Measurements from ENCODE around the gene NLRP4.
A peak's percentile ranks its signal among the peaks of the same experiment; 100 is the strongest.

Gene NLRP4

GRCh38 chr19:55836340-55836739 is at the start of gene NLRP4:
Gene NLRP4, plus strand, starts transcription at chr19:55836540. Its CDS starts 15,541 bp downstream, at chr19:55852081.
- no peak for DNase-seq (ENCODE audit: low spot score)

DNA sequence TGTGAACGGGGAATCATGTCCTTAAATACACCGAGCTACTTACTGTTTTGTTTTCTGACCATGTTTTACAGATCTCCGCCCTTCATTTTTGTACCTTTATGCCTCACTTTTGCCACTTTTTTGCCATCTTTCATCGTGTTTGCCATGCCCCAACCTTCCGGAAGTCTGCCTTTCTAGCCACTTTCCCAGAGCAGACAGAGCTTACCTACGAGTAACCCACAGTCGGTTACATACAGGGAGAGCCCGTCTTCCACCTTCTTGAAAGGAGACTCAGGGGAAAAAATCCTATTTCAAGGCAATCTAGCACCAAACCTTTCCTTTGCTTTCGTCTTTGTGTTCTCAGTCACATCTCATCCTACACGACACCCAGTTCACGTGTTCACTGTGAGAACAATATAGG is 41.3 kb upstream of the NLRP4 start:
- no peak for DNase-seq (ENCODE audit: low spot score)

DNA sequence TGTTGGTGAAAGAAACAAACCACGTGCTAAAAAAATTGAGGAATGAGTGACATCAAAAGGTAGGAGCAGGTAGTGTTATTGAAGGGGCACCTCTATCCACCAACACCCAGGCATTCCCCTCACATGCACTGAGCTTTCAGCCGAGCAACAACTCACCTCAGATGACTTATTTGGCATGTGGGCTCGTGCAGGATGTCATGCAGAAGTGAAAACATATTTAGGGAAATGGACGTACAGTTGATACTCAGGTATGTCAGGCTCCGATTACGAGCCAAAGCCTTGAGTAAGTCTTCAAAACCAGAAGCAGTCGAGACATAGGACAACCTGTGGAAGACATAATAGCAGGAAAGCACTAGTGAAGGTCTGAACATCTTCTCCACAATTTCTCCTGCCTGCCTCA is 34.9 kb upstream of the NLRP4 start:
- no peak for DNase-seq (ENCODE audit: low spot score)

GRCh38 chr19:55802281-55802680 is 34.1 kb upstream of the NLRP4 start:
- no peak for DNase-seq (ENCODE audit: low spot score)

DNA sequence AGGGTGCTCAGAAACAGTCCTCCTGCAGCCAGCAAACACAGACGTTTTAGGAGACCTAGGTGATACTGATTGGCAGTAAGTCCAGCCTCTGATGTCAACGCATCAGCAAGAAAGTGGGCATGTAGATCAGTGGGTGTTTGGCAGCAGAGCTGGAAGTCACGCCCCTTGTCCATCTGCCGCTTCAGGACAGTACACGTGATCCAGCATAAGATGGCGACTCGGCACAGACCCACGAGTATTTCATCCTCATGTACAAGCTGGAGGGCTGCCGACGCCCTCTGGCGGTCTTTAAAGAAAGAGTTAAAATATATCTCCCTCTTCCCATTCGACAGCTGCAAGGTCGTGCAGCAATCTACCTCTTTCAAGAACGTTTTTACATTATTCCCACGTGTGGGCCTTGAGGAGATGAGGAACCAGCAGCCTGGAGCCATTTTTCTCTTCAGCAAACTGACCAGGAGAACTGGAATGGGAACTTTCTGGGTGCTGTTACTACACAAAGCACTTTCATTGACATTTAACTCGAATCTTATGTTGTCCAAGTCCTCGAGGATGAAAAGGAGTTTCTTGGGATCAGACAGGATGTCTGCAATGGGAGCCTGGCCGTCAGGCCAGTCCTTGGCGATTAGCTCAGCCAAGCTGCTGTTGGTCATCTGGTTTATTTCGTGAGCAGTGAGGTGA is 26.8 kb upstream of the NLRP4 start:
- peak; percentile 96 for DNase-seq (ENCODE audit: low spot score)

DNA sequence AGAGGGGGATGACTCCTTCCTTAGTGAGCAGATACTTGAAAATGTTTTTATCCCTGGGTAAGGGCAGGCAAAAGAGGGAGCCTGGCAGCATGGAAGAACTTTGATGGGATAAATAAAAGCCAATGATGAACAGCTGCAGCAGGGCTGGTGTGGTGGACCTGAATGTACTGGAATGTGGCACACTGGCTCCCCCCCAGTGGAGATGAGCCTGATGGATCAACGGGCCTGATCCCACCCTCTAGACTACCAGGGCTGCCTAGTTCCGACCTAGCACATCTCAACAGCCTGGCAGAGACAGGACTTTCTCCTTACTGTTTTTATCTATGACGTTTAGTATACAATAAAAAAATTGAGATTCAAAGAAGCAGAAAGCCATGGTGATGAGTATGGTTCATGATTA is 25.0 kb upstream of the NLRP4 start:
- DNase-seq (ENCODE audit: low spot score), result no peak

GRCh38 chr19:55812449-55812848 is 23.9 kb upstream of the NLRP4 start:
- no peak for DNase-seq (ENCODE audit: low spot score)

GRCh38 chr19:55813906-55814305 is 22.4 kb upstream of the NLRP4 start:
- DNase-seq (ENCODE audit: low spot score), result no peak

GRCh38 chr19:55820037-55820436 is 16.3 kb upstream of the NLRP4 start:
- DNase-seq (ENCODE audit: low spot score), result no peak

DNA sequence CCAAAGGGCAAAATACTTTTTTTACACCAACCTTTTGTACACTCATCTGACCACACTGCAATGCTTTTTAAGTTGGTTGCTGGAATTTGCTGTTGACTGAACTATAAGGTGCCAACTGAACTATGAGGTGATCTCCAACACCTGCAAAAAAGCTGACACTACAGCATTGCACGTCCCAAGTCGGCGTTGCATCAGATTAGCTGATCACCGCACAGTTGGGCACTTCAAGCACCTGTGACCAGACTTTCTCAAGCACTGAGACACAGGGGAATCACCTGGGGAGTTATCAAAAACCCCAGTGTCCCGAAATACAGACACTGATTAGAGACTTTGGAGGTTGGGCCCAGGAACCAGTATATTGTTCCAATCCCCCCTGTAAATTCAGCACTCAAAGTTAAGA is 5.7 kb upstream of the NLRP4 start:
- DNase-seq (ENCODE audit: low spot score), result no peak

DNA sequence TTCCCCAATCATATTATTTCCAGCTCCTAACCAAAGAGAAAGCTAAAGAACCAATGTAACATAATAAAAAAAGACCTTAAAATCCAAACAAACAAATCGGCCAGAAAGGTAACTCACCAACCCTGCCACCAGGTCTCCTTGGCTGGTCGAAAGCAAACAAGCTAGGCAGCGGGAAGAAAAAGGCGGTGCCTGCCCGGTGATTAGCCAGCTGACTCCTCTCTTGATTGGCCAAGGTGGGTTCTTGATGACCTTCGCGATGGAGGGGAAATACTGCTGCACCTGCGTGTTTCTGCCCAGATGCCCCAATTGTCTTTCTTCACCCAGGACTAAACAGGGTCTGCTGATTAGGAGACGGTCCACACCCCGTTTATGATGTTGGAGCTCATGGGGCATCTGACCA is 4.5 kb upstream of the NLRP4 start, which contains the start of gene NLRP11:
TSS of gene NLRP11 (minus strand) at position 154 of the 400 bp plus-strand sequence. CDS start 13,825 bp downstream, outside the sequence.
- no peak for DNase-seq (ENCODE audit: low spot score)

GRCh38 chr19:55832676-55833075 is 3.7 kb upstream of the NLRP4 start:
- DNase-seq (ENCODE audit: low spot score), result no peak

- DNase-seq (ENCODE audit: low spot score), result no peak
Measured at GRCh38 chr19:55838251-55838650, 1.9 kb downstream of the NLRP4 start.

- no peak for DNase-seq (ENCODE audit: low spot score)
Measured at GRCh38 chr19:55838906-55839305, 2.6 kb downstream of the NLRP4 start.

DNA sequence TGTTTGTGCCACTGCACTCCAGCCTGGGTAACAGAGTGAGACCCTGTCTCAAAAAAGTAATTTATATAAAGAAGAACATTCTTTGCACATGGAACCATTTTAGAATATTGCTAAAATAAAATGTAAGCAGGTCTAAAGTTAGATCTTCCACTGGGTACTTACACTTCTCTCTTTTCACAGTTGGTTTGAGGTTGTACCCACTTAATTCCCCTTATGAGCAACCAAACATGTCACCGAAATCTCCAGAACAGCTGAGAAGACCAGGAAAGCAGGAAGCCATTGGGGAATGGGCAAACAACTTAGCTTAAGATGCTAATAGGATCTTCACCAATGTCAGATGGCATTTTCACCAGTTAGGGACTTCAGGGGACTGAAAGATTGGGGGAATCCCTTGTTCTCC is 18.8 kb downstream of the NLRP4 start:
- DNase-seq (ENCODE audit: low spot score), result no peak

DNA sequence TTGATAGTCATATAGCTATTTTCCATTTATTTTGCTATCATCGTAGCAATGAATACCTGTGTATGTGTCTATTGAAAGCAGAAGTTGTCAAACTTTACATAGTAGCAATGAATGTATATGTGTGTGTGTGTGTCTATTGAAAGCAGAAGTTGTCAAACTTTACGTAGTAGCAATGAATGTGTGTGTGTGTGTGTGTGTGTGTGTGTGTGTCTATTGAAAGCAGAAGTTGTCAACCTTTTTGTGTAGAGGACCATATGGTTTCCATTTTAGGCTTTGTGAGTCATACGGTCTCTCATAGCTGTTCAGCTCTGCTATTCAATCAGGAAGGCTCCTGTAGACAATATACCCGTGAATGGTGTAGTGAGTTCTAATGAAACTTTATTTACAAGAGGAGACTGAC is 20.8 kb downstream of the NLRP4 start:
- no peak for DNase-seq (ENCODE audit: low spot score)

- DNase-seq (ENCODE audit: low spot score), result no peak
Measured at GRCh38 chr19:55857974-55858373, 21.6 kb downstream of the NLRP4 start.

DNA sequence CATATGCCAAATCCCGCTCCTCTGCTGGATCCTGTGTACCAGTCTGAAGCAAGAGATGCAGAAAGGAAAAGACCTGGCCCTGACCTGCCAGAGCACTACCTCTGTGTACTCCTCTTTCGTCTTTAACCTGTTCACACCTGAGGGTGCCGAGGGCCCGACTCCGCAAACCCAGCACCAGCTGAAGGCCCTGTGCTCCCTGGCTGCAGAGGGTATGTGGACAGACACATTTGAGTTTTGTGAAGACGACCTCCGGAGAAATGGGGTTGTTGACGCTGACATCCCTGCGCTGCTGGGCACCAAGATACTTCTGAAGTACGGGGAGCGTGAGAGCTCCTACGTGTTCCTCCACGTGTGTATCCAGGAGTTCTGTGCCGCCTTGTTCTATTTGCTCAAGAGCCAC is 22.1 kb downstream of the NLRP4 start:
- no peak for DNase-seq (ENCODE audit: low spot score)

DNA sequence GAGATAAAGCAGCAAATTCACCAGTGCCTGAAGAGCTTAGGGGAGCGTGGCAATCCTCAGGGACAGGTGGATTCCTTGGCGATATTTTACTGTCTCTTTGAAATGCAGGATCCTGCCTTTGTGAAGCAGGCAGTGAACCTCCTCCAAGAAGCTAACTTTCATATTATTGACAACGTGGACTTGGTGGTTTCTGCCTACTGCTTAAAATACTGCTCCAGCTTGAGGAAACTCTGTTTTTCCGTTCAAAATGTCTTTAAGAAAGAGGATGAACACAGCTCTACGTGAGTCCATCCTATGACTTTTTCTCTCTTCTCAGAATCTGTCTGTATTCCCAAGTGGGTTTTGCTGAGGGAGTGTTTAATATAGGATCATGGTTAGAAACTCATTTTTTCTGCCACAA is 22.6 kb downstream of the NLRP4 start:
- DNase-seq (ENCODE audit: low spot score), result no peak

DNA sequence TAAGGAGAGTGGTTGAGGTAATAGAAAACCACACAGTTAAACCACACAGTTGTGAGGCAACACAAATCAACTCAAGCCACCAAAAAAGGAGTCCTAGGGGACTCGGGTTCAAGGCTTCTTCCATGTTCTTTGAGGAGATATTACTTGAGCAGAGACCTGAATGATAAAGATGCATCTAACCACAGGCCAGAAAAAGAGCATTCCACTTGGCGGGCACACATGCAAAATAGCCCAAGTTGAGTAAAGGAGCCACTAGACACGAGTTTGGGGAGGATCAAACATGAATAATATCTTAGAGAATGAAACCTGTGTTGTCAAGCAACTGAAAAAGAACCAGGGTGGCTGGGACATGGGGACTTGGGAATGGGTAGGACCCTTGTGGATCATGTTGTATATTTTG is 30.2 kb downstream of the NLRP4 start:
- no peak for DNase-seq (ENCODE audit: low spot score)

DNA sequence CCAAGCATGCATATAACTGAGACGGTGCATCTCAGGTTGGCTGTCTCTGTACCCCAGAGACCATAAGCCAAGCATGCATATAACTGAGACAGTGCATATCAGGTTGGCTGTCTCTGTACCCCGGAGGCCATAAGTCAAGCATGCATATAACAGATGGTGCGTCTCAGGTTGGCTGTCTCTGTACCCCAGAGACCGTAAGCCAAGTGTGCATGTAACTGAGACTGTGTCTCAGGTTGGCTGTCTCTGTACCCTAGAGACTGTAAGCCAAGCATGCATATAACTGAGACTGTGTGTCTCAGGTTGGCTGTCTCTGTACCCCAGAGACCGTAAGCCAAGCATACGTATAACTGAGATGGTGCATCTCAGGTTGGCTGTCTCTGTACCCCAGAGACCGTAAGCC is 30.8 kb downstream of the NLRP4 start:
- no peak for DNase-seq (ENCODE audit: low spot score)

DNA sequence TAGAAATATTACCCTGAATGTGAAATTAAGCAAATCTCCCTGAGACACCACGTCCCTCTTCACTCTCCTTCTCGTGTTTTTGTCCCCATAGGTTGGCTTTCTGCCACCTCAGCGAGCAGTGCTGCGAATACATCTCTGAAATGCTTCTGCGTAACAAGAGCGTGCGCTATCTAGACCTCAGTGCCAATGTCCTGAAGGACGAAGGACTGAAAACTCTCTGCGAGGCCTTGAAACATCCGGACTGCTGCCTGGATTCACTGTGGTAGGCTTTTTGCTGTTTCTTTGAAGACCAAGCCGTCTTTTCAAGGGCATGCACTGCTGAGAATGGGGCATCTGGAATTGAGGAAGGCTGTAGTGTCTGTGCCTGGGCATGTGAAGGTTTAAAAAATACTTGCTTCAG is 34.4 kb downstream of the NLRP4 start:
- DNase-seq (ENCODE audit: low spot score), result no peak

DNA sequence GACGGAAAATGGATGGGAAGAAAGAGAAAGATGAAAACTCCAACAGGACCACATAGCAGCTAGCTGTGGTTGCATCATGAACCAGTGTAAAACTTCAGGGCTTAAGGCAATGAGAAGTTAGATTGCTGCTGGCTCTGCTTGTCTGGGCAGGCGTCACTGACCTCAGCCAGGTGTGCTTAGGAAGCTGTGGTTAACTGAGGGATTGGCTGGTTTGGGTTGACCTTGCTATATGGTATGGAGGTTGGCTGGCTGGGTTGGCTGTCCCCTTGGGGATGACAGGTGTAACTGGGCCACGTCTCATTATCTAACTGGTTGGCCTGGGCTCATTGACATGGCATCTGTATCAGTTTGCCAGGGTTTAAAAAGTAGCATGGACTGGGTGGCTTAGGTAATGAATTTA is 40.9 kb downstream of the NLRP4 start:
- no peak for DNase-seq (ENCODE audit: low spot score)

DNA sequence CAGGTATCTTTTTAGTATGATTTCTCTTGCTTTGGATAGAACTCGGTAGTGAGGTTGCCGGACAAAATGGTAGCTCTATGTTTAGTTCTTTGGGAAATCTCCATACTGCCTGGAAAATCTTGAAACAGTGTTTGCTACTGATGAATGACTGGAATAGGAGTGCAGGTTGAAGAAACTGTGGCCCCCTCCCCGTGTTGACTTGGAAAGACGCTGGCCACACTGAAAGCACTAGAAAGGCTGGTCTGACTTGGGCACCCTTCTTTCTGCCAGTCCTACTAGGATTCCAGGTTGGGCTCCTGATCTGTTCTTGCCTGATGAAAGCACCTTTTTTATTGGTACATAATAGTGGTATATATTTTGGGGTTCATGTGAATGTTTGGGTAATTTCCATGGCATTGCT is 46.3 kb downstream of the NLRP4 start:
- no peak for DNase-seq (ENCODE audit: low spot score)

- DNase-seq (ENCODE audit: low spot score), result no peak
Measured at GRCh38 chr19:55898911-55899310, 62.6 kb downstream of the NLRP4 start.
